GM19240 (cell line): ENCODE results near the gene PCDH15.

Experiments used
- DNase-seq: peaks from one replicate; pipeline ENCODE4 v3.0.0; 2011; ENCODE audit warnings: low spot score; ENCODE audit not compliant: insufficient read length

Gene PCDH15

DNA sequence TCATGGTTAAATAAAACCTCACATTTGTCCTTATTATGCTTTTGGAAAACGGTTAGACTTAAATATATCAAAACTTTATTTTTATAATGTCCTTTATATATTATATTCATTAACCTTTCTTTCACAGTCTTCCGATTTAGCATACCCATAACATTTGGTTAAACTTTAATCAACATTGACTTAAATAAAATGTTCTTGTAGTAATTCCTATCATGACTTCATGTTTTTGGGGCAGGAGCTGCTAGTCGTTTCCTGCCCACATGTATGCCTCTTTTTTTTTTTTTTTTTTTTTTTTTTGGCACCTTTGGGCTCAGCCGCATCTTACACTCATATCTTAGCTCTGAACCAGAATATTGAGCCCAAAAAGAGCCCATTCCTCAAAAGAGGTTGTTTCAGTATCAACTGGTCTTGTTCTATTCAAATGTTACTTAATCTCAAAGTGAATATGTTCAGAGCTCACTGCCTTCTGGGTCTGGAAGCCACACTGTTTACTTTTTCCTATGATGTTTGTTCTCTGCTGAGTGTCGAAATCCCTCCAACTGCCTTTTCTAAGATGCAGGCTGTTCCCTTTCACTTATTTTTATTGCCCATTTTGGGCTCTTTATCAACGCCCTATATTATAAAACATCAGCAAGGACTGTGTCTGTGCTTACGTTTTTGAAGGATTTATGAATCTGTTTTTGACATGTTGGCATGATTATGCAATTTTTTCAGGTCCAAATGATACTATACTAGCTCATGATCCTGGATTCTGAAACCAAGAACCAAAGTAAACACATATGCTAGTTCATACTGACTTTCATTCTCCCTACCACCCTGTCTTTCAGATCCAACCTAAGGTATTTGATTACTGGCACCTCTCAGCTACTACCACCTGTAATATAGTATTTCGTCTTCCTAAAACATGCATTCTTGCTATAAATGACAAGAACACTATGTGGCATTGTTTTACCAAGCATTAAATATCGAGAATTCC, 914.4 kb downstream of the PCDH15 start:
- DNase-seq = no peak

DNA sequence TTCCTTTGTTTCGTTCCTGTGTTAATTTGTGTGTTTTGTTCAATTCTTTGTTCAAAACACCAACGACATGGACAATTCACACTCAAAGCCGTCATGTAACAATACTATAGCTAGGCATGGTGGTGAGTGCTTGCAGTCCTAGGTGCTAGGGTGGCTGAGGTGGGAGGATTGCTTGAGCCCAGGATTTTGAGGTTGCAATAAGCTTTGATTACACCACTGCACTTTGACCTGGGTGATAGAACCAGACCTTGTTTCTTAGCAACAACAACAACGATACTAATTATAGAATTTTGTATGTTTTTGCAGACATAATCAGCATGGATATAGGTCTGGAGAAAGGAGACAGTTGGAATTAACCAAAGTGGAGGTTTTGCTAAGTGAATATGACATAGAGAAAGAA, 936.2 kb downstream of the PCDH15 start:
- DNase-seq = no peak

DNA sequence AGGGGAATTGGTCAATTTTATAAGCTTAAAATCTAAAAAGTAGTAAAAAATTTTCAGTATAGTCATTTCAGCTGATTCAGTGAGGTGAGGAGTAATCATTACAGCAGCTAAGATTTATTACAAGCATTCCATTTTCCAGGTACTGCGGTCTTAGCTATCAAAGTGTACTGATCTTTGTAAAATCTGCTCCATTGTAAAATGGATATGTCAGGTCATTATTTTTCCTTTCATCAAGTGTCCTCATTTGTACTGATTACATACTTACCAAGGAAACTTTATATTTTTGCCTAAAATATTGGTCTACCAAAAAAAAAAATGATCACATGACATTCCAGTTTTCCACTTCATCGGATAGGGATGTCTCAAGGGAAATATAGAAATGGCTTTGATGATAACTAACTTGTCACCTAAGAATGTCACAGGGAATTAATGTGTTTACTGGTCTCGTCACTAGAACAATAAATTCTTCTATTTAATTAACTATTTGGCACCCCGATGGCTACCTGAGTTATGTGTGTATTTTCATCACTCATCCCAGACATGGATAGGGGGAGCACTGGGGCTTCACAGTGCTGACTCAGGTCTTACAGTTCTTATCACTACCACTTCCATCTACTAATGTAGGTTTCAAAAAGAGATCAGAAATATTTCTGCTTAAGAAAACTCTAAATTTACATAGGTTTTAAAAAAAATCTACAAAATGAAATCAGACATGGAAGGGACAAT, 948.4 kb downstream of the PCDH15 start:
- DNase-seq = no peak

DNA sequence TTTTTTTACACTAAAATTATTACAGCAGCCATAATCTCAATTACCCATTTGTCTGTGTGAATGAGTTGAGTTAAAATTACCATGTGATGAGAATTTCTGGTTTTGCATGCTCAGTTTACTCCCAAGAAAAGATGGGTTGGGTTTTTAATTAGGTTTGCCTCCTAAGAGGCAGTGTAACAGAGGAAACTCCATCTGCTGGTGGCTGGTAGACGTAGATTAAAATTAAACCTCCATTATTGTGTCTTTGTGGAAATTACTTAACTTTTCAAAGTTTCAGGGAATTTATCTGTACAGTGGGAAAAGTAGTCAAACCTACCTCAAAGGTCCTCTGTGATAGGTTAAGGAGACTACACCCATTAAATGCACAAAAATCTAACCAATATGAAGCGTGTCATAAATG, 954.2 kb downstream of the PCDH15 start:
- DNase-seq = no peak

DNA sequence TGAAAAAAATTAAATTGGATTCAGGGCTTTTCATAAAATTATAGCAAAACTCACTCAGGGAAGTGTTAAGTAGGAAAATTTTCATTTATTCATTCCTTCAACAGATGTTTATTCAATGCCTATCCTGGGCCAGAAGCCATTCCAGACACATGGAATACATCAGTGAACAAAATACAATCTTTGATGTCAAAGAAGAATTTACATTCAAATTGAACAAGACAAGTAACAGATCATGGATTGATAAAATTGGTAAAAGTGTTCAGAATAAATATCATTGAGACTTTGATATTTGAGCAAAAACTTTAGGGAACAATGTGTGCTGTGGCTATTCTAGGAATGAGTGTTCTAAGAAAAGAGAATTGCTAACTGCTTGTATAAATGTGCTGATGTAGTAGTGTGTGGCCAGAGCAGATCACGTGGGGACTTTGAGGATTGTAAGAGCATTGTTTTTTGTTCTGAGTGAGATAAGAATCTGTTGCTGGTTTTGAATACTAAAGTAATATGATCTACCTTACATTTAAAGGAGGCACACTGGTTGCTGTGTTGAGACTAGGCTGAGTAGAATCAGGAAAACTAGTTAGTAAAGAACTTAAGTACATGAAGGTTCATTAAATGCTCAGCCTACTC, 957.2 kb downstream of the PCDH15 start:
- DNase-seq = no peak

DNA sequence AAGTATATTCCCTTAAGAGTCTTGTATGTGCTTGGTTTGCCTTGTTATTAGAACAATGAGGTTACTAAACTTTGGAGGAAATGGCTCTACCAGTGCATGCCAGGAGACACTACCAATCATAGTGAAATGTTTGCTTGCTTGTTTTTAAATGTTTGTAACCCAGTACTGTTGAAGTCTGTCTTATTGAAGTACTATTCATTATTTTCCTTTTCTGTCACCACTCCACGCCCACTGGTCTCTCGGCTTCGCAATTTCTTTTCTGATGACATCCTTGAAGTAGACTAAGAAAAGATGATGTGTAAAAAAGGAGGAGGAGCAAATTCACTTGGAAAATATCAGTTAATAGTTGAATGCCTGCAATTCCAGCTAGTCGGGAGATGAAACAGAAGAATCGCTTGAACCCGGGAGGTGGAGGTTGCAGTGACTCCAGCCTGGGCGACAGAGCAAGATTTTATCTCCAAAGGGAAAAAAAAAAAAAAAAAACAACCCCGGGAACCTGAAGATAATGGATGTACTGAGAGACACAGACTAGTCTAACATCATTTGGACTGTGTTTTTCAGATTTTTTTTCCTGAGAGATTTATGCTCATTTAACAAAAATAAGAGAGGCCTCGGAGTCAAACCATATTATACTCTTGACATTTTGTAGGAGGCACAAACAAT, 959.4 kb downstream of the PCDH15 start:
- no peak for DNase-seq

DNA sequence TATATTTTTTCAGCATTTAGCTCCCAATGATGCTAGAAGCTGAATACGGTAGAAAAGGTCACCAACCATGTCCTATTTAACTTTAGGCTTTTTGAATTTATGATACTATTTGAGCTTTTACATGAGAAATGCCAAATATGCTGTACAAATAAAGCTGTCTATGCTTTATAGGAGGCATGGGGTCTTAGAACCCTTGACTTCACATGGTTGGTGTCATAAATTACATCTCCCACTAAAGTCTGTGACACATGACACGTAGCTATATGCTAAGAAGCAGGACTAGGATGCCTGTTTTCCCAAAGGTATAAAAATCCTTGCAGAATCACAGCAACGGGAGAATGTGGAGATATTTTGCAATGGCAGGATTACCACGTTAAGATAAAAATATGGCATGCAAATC, 960.4 kb downstream of the PCDH15 start:
- no peak for DNase-seq

DNA sequence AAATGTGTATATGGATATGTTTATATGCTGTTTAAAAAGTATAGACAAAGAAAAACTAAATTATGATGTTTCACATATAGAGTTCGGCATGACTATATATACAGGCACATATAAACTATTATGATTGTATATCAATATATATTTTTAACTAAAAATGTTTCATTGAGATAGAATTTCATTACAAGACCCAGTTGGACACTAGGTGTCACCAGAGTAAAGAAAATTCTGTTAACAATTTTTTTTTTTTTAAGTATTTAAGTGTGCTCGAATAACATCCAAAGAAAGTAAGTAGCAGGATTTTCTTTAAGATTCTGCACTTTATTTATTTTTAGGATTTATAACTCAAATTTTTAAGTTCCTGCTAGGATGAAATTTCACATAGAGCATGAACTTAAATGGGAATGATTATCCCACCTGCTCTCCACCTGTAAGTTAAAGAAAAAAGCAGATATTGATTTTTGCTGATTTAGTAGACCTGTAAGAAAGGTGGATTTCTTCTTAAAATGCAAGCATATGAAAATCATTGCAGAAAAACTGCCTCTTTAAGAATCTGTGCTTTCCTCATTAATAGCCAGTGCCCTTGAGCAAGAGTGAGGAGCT, 961.5 kb downstream of the PCDH15 start:
- DNase-seq = no peak

DNA sequence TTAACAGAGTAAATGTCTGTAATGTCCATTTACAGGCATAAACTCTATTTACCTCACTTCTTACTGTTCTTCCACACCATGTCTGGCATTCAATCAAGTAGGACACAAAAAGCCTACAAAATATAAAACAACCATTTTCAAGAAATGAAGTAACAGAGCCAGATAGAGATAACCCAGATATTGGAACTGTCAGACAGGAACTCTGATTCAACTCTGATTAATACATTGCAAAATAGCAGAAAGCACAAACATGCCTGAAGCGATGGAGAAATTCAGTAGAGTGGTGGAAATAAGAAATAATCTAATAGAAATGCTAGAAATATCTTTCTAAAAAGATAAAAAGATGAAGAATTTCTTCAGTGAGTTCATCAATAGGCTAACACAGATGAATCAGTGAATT, 964.4 kb downstream of the PCDH15 start:
- DNase-seq = no peak

DNA sequence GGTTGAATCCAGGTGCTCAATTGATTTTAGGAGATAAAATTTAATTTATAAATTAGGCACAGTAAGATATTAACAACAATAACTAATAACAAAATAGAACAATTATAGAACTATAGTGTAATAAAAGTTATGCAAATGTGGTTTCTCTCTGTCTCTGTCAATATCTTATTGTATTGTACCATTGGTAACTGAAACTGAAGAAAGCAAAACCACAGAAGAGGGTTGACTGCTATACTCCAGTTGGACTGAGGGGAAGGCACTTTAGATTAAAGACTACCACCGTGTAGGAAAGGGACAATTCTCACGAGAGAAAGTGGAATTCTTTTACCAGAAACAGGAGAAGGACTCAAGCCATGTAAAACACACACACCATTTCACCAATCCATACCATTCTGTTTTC, 967.1 kb downstream of the PCDH15 start:
- DNase-seq = no peak

DNA sequence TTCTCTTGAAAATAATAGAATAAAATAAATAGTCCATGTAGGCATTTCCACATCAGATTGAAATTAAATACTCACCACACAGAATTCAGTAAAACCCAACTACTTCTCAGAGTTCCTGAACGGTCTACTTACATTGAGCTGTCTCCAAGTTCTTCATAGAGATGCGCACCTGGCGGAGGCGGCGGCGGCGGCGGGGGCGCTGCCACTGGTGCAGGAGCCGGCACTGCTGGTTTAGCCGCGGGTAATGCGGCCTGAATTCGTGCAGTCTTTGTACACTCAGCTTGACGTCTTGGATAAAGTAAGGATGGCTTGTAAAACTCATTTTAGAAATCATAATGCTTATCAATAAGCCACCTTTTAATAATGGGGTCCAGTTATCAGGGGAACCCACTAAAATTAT, 973.8 kb downstream of the PCDH15 start:
- DNase-seq = no peak

DNA sequence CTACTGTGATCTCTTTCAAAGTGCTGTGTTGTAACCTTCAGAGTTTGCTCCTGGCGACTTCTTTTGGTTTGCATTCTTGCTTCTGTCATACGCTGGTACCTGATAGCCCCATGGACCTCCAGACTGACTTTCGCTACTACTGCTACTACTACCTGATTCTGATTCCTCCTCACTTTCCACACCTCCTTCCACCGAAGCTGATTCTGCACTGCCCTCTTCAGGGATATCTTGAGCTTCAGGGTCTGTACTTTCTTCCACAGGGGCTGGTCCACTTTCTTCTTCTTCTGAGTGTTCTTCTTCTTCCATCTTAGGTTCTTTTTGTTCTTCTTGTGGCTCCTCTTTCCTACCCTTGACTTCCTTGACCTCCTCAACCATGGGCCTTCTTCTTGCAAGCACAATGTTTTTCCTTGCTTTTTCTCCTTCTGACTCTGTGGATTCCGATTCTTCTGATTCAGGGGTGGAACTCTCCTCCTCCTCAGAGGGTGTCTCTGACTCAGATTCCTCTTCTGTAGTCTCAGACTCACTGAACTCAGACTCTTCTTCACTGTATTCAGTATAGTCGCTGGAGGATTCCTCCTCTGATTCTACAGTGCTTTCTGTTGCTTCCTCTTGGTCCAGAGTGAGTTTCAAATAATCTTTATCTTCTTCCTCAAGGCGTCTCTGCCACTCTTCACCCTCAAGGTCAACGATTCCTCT, 992.2 kb downstream of the PCDH15 start:
- DNase-seq = no peak

DNA sequence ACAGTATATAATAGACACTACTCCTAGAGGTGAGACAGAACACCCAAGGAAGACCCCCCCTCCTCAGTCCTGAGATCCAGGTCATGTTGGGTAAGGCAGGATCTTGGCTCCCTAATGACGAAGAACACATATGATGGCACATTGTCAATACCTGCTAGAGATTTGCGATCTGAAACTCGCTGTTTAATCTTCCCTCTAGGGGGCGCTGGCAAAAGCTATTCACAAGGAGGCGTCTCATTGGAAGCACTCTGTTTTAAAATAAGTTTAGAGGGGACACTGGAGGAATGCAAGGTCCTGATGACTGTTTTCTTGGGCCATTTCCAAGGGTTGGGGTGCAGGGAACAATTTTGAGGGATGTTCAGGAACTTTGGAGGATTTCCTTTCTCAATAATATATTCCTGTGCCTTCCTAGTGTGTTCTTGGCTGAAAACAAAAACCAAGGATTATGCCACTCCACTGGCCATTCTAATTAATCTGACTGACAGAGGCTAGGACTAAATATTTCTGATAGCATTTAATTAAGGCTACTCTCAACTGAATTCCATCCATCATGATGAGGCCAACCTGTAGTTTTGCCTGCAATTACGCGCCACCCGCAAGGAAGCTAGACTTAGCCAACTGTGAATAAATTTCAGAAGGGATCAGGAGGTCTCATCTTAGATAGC, 1014.7 kb downstream of the PCDH15 start:
- DNase-seq = no peak

DNA sequence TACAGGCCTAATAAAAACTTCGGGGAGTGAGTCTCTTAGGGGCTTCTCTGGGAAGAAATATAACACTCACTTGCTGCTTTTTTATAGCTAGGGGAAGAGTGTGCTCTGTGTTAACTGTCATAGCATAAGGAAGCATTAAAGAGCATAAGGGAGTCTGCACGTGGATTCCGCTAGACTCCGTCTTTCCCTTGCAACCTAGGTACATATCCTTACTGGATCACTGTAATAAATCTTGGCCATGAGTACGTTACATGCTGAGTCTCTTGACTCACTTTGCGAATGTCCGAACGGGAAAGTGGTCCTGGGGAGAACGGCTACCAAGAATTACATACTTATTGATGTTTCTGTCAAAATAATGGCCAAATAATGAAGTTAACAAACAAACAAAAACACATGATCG, 1029.3 kb downstream of the PCDH15 start:
- DNase-seq = no peak

DNA sequence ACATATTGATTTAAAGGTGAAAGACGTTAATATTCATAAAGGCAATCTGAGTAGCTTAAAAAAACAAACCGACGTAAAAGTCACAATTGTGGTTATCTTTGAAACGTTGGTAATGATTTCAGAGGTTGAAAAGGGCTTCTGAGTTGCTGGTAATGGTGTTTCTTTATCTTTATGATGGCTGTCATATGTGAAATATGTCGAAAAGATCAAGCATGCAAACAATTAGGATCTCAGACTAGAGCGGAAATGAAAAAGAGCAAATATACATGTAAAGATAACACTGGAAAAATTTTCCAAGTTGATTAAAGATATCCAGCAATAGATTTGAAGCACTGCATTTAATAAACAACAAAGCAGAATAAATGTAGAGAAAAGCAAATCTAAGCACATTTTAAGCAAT, 1030.1 kb downstream of the PCDH15 start:
- no peak for DNase-seq

DNA sequence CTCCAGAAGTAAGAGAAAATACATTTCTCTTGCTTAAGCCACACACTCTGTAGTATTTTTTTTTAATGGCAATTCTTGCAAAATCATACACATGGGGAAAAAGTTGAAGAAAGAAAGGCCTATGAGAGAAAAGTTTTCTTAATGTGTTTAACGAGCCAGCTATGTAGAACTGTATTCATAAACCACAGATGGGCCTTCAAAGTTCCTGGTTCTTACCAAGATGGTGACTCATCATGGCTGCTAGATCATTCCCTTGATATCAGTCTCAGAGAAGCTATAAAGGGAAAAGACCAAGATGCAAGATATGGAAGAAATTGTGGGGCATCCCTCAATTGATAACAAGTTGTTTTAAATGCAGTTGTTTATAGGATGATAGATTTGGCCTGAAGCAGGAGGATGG, 1035.7 kb downstream of the PCDH15 start:
- DNase-seq = no peak

DNA sequence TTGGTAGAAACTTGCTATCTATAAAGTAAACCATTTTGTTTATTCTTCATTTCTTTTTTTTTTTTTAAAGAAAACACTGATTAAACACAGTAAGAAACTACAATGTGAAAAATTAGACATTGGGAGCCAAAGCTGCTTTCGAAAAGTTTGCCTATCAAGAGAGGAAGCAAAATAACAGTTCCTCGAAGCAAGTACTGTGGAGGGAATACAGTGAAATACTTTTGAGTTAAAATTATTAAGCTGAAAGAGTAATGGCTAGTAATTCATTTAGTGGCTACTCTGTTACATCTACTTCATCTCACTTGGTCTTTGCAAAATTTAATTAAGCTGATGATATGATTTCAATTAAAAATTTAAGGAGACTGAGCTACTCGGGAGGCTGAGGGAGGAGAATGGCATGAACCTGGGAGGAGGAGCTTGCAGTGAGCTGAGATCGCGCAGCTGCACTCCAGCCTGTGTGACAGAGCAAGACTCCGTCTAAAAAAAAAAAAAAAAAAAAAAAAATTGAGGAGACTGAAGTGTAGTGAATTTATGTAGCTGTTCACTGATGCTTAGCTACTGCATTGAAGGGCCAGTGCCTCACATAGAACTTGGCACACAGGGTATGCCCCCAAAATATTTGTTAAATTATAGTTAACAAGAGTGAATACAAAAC, 1046.3 kb downstream of the PCDH15 start:
- DNase-seq = no peak
